ENCODE data around the gene ZNF516.

GRCh38 chr18:76532875-76533274 is 37.8 kb upstream of the ZNF516 start:
- TF ChIP-seq CTCF (IDR thresholded peaks at IDR 0.05; ENCODE audit: borderline replicate concordance, extremely low read depth, low read length, poor library complexity, severe bottlenecking) (no peak), EZH2 (IDR thresholded peaks at IDR 0.05; ENCODE audit: borderline replicate concordance, low read depth, low read length, severe bottlenecking) (no peak)
